DND-41 (cell line): ENCODE data around the gene RYR3.

Source experiments
- ATAC-seq: fragments of 200-7000 bp; cut with Tn5 transposase; 3 replicates; pipeline ENCODE4 v1.9.1; 2021; ENCODE audit warnings: low read depth; ENCODE audit not compliant: insufficient read depth
- DNase-seq: peaks from one replicate; pipeline ENCODE4 v3.0.0-alpha.2; 2020
- H2AFZ ChIP-seq: 2 replicates; pipeline ENCODE4 v1.6.0; 2012; ENCODE audit warnings: low read depth, low read length
- H3K27ac ChIP-seq: 2 replicates; pipeline ENCODE4 v1.5.1; 2012; ENCODE audit warnings: low read length, inconsistent platforms
- H3K27me3 ChIP-seq: fragments of 200-600 bp; sonication (generic); 2 replicates; pipeline ENCODE4 v1.6.0; 2012; ENCODE audit warnings: low read length, mild to moderate bottlenecking, inconsistent platforms; ENCODE audit not compliant: insufficient read depth, poor library complexity
- H3K36me3 ChIP-seq: 2 replicates; pipeline ENCODE4 v1.5.1; 2012; ENCODE audit warnings: low read length, inconsistent platforms; ENCODE audit not compliant: insufficient read depth
- H3K4me1 ChIP-seq: 2 replicates; pipeline ENCODE4 v1.5.1; 2012; ENCODE audit warnings: mild to moderate bottlenecking, low read length; ENCODE audit not compliant: insufficient read depth
- H3K4me2 ChIP-seq: 2 replicates; pipeline ENCODE4 v1.6.0; 2012; ENCODE audit warnings: mild to moderate bottlenecking, moderate library complexity, low read length, inconsistent platforms; ENCODE audit not compliant: insufficient read depth
- H3K4me3 ChIP-seq, 2 experiments: fragments of 200-600 bp in 1 of 2; shearing (Covaris generic) in 1 of 2; 2 replicates each; pipeline ENCODE4 v1.5.1; 2012 to 2016; ENCODE audit warnings: inconsistent platforms in 2 of 2, low read length in 2 of 2, mild to moderate bottlenecking in 2 of 2, low read depth in 1 of 2, moderate library complexity in 1 of 2
- H3K79me2 ChIP-seq: 2 replicates; pipeline ENCODE4 v1.6.0; 2012; ENCODE audit warnings: low read length, inconsistent platforms; ENCODE audit not compliant: insufficient read depth
- H3K9ac ChIP-seq: 2 replicates; pipeline ENCODE4 v1.6.0; 2012; ENCODE audit warnings: low read depth, mild to moderate bottlenecking, inconsistent platforms, low read length, moderate library complexity
- H3K9me3 ChIP-seq: 2 replicates; pipeline ENCODE4 v1.5.1; 2012; ENCODE audit warnings: low read length, moderate library complexity, mild to moderate bottlenecking, inconsistent platforms; ENCODE audit not compliant: insufficient read depth, severe bottlenecking
- H4K20me1 ChIP-seq: 2 replicates; pipeline ENCODE4 v1.6.0; 2012; ENCODE audit warnings: low read length; ENCODE audit not compliant: insufficient read depth
- EZH2 ChIP-seq: IDR thresholded peaks from 3 replicates; pipeline ENCODE4 v1.6.1; 2012; ENCODE audit warnings: borderline replicate concordance, low read depth, mild to moderate bottlenecking, moderate library complexity, low read length, inconsistent platforms; ENCODE audit not compliant: severe bottlenecking
- TF ChIP-seq, protein P1 (sequence below): IDR thresholded peaks from 2 replicates; pipeline ENCODE4 v1.5.1; 2012; ENCODE audit warnings: borderline replicate concordance, low read length, moderate library complexity, mild to moderate bottlenecking; ENCODE audit not compliant: poor library complexity, severe bottlenecking; ENCODE audit errors: extremely low read depth

The RYR3 gene

DNA sequence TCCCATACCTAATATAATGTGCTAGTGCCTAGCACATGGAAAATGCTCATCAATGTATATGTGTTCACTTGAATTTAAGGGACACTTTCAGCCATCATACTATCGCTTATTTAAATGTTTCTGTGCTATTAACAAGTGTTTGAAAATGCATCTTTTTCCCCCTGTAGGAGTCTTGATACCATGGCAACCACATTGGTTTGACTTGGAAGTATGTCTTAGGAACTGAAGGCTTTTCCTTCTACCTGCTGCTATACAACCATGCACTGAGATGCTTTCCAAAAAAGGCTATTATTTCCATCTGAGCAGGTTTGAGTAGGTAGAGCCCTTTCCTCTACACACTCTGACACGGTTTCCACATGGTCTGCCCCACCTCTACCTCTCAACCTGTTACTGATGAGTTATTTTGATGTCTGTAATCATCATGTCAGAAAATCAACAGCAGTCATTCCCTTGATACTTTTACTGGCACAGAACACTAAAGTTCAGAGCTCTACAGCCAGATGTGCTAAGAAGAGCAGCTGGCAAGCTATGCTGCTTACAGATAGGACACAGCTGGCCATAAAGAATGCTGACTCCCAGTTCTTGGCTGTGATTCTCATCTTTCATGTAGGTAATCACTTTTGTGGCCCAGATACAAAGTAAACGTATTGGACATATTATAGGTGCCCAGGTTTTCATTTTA lies 59.3 kb downstream of the RYR3 start:
- H3K9me3 ChIP-seq, result no peaks in the 10 kb centered on the region
- ATAC-seq (no peak), DNase-seq (no peak)
- peaks cover 2% of the 10 kb centered on the region for H3K27me3 ChIP-seq
- TF ChIP-seq, protein P1, sequence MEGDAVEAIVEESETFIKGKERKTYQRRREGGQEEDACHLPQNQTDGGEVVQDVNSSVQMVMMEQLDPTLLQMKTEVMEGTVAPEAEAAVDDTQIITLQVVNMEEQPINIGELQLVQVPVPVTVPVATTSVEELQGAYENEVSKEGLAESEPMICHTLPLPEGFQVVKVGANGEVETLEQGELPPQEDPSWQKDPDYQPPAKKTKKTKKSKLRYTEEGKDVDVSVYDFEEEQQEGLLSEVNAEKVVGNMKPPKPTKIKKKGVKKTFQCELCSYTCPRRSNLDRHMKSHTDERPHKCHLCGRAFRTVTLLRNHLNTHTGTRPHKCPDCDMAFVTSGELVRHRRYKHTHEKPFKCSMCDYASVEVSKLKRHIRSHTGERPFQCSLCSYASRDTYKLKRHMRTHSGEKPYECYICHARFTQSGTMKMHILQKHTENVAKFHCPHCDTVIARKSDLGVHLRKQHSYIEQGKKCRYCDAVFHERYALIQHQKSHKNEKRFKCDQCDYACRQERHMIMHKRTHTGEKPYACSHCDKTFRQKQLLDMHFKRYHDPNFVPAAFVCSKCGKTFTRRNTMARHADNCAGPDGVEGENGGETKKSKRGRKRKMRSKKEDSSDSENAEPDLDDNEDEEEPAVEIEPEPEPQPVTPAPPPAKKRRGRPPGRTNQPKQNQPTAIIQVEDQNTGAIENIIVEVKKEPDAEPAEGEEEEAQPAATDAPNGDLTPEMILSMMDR, result no peak
- TF ChIP-seq EZH2, result no peak
- no peaks in the 10 kb centered on the region for H3K4me1 ChIP-seq
- no peaks in the 10 kb centered on the region for H4K20me1 ChIP-seq
- H3K4me2 ChIP-seq, result no peak overlapping the region
- no peak overlapping the region for H2AFZ ChIP-seq
- H3K9ac ChIP-seq, result no peak overlapping the region
- no peak overlapping the region for H3K4me3 ChIP-seq
- no peak overlapping the region for H3K27ac ChIP-seq
- H3K36me3 ChIP-seq, result no peaks in the 10 kb centered on the region
- no peaks in the 10 kb centered on the region for H3K79me2 ChIP-seq

DNA sequence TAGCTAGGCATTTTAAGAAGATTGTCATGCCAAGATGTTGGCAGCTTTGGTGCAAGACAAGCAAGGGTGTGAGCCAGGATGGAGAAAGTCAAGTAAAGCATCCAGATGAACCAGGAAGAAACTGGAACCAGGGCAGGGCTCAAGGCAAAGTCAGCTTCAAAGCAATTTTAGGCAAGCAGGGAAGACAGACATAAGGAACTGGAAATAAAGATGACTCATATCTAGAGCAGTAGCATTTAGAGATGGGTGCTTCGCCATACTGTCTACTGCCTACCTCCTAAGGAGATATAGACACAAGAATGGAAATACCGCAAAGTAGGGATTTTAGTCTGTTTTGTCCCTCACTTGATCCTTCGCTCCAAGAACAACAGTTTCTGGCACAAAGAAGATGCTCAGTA lies 59.9 kb downstream of the RYR3 start:
- H3K4me2 ChIP-seq, result no peak overlapping the region
- no peak overlapping the region for H2AFZ ChIP-seq
- H3K4me1 ChIP-seq, result no peaks in the 10 kb centered on the region

GRCh38 chr15:33371159-33371558 lies 60.4 kb downstream of the RYR3 start:
- DNase-seq (no peak), ATAC-seq (no peak)
- H3K79me2 ChIP-seq, result no peaks in the 10 kb centered on the region
- no peak overlapping the region for H3K4me3 ChIP-seq
- H3K36me3 ChIP-seq, result no peaks in the 10 kb centered on the region
- no peaks in the 10 kb centered on the region for H3K9me3 ChIP-seq
- H2AFZ ChIP-seq, result no peak overlapping the region
- no peak for TF ChIP-seq EZH2
- TF ChIP-seq, protein P1, result no peak
- no peaks in the 10 kb centered on the region for H3K4me1 ChIP-seq
- no peak overlapping the region for H3K4me2 ChIP-seq
- H3K27ac ChIP-seq, result no peak overlapping the region
- H3K27me3 ChIP-seq, result no peaks in the 10 kb centered on the region
- H4K20me1 ChIP-seq, result no peaks in the 10 kb centered on the region
- no peak overlapping the region for H3K9ac ChIP-seq

More for the DNA sequence above, 59.9 kb downstream of the RYR3 start:
- DNase-seq (no peak), ATAC-seq (no peak)
- H4K20me1 ChIP-seq, result no peaks in the 10 kb centered on the region
- H3K36me3 ChIP-seq, result no peaks in the 10 kb centered on the region
- H3K9ac ChIP-seq, result no peak overlapping the region
- no peak for TF ChIP-seq EZH2
- TF ChIP-seq, protein P1, result no peak
- no peak overlapping the region for H3K27ac ChIP-seq
- no peaks in the 10 kb centered on the region for H3K27me3 ChIP-seq
- no peak overlapping the region for H3K4me3 ChIP-seq
- no peaks in the 10 kb centered on the region for H3K9me3 ChIP-seq
- no peaks in the 10 kb centered on the region for H3K79me2 ChIP-seq
